Stomach smooth muscle (tissue), 2 donors: Measurements from ENCODE around the gene TMEM63C.

Experiments
- H3K27ac ChIP-seq: one replicate; pipeline ENCODE4 v1.7.0; 2013; ENCODE audit warnings: mild to moderate bottlenecking, low read length, inconsistent platforms
- H3K27me3 ChIP-seq, 2 donors: one replicate each; pipeline ENCODE4 v1.7.0; 2013; ENCODE audit warnings: low read length in 2 of 2; ENCODE audit not compliant: insufficient read depth in 2 of 2, control insufficient read depth in 1 of 2
- H3K36me3 ChIP-seq, 2 donors: one replicate each; pipeline ENCODE4 v1.7.0; 2013; ENCODE audit warnings: low read length in 2 of 2; ENCODE audit not compliant: control insufficient read depth in 2 of 2, insufficient read depth in 2 of 2
- H3K4me1 ChIP-seq: one replicate; pipeline ENCODE4 v1.7.0; 2013; ENCODE audit warnings: low read length; ENCODE audit not compliant: control insufficient read depth, insufficient read depth
- H3K4me3 ChIP-seq, 2 donors: one replicate each; pipeline ENCODE4 v1.7.0; 2013; ENCODE audit warnings: low read length in 2 of 2
- H3K9ac ChIP-seq, 2 donors: one replicate each; pipeline ENCODE4 v1.7.0; 2013; ENCODE audit warnings: low read length in 2 of 2, mild to moderate bottlenecking in 1 of 2
- H3K9me3 ChIP-seq, 2 donors: one replicate each; pipeline ENCODE4 v1.7.0; 2013; ENCODE audit warnings: low read length in 2 of 2; ENCODE audit not compliant: control insufficient read depth in 2 of 2
- donor health status: healthy.
- donor health status: Pancreatic carcinoma.

Gene TMEM63C

GRCh38 chr14:77199590-77199989 is 18.0 kb downstream of the TMEM63C start:
- Histone ChIP-seq H3K36me3 (no peaks in the 10 kb centered on the region), H3K9me3 (no peaks in the 10 kb centered on the region), H3K9ac (no peak overlapping the region), H3K27me3 (peaks cover 9 to 16% of the 10 kb centered on the region in 2 donors), H3K4me3 (no peak overlapping the region), H3K4me1 (no peaks in the 10 kb centered on the region), H3K27ac (no peak overlapping the region)

- Histone ChIP-seq H3K27ac (no peak overlapping the region), H3K4me3 (no peak overlapping the region), H3K9me3 (no peaks in the 10 kb centered on the region), H3K4me1 (no peaks in the 10 kb centered on the region), H3K27me3 (peaks cover 9 to 15% of the 10 kb centered on the region in 2 donors), H3K9ac (no peak overlapping the region), H3K36me3 (no peaks in the 10 kb centered on the region)
Observed at GRCh38 chr14:77200406-77200985, 18.9 kb downstream of the TMEM63C start.

- Histone ChIP-seq H3K4me3 (no peak overlapping the region), H3K27ac (no peak overlapping the region), H3K9ac (no peak overlapping the region), H3K4me1 (no peaks in the 10 kb centered on the region), H3K36me3 (no peaks in the 10 kb centered on the region), H3K27me3 (peaks cover 4 to 14% of the 10 kb centered on the region in 2 donors), H3K9me3 (no peaks in the 10 kb centered on the region)
Observed at GRCh38 chr14:77201696-77202095, 20.1 kb downstream of the TMEM63C start.

- Histone ChIP-seq H3K4me1 (no peaks in the 10 kb centered on the region), H3K36me3 (no peaks in the 10 kb centered on the region), H3K4me3 (no peak overlapping the region), H3K27me3 (peaks cover 4 to 14% of the 10 kb centered on the region in 2 donors), H3K27ac (no peak overlapping the region), H3K9me3 (no peaks in the 10 kb centered on the region), H3K9ac (no peak overlapping the region)
Observed at GRCh38 chr14:77203611-77204458, 22.2 kb downstream of the TMEM63C start.

- Histone ChIP-seq H3K4me1 (no peaks in the 10 kb centered on the region), H3K9ac (no peak overlapping the region), H3K27me3 (peaks cover 4 to 14% of the 10 kb centered on the region in 2 donors), H3K9me3 (no peaks in the 10 kb centered on the region), H3K4me3 (no peak overlapping the region), H3K27ac (no peak overlapping the region), H3K36me3 (no peaks in the 10 kb centered on the region)
Observed at GRCh38 chr14:77204459-77204771, 22.8 kb downstream of the TMEM63C start.

- no peaks in the 10 kb centered on the region for H3K9me3 ChIP-seq
- no peak overlapping the region for H3K9ac ChIP-seq
- no peaks in the 10 kb centered on the region for H3K4me1 ChIP-seq
- no peak overlapping the region for H3K4me3 ChIP-seq
- H3K27ac ChIP-seq: no peak overlapping the region
- H3K27me3 ChIP-seq: peaks cover 4 to 14% of the 10 kb centered on the region in 2 donors
- no peaks in the 10 kb centered on the region for H3K36me3 ChIP-seq
Observed at GRCh38 chr14:77204907-77205306, 23.3 kb downstream of the TMEM63C start.

GRCh38 chr14:77205566-77205965 is 24.0 kb downstream of the TMEM63C start:
- no peak overlapping the region for H3K9ac ChIP-seq

GRCh38 chr14:77206261-77206824 is 24.7 kb downstream of the TMEM63C start:
- H3K27ac ChIP-seq: no peak overlapping the region
- H3K9ac ChIP-seq: no peak overlapping the region

More at GRCh38 chr14:77205566-77205965, 24.0 kb downstream of the TMEM63C start:
- Histone ChIP-seq H3K9me3 (no peaks in the 10 kb centered on the region), H3K4me1 (no peaks in the 10 kb centered on the region), H3K36me3 (no peaks in the 10 kb centered on the region), H3K4me3 (no peak overlapping the region), H3K27ac (no peak overlapping the region), H3K27me3 (peaks cover 0 to 9% of the 10 kb centered on the region in 2 donors)

GRCh38 chr14:77206877-77207389 is 25.3 kb downstream of the TMEM63C start:
- Histone ChIP-seq H3K4me1 (no peaks in the 10 kb centered on the region), H3K36me3 (no peaks in the 10 kb centered on the region), H3K4me3 (no peak overlapping the region), H3K9ac (no peak overlapping the region), H3K9me3 (no peaks in the 10 kb centered on the region), H3K27me3 (peaks cover 0 to 5% of the 10 kb centered on the region in 2 donors), H3K27ac (no peak overlapping the region)

More at GRCh38 chr14:77206261-77206824, 24.7 kb downstream of the TMEM63C start:
- Histone ChIP-seq H3K36me3 (no peaks in the 10 kb centered on the region), H3K27me3 (peaks cover 0 to 7% of the 10 kb centered on the region in 2 donors), H3K4me1 (no peaks in the 10 kb centered on the region), H3K4me3 (no peak overlapping the region), H3K9me3 (no peaks in the 10 kb centered on the region)

- H3K9ac ChIP-seq: no peak overlapping the region
- no peak overlapping the region for H3K27ac ChIP-seq
- H3K27me3 ChIP-seq: peaks cover 0 to 5% of the 10 kb centered on the region in 2 donors
- H3K9me3 ChIP-seq: no peaks in the 10 kb centered on the region
- no peak overlapping the region for H3K4me3 ChIP-seq
- no peaks in the 10 kb centered on the region for H3K4me1 ChIP-seq
- no peaks in the 10 kb centered on the region for H3K36me3 ChIP-seq
Observed at GRCh38 chr14:77208291-77208978, 26.8 kb downstream of the TMEM63C start.
